ENCODE data around the gene ETV1.

ETV1 gene

DNA sequence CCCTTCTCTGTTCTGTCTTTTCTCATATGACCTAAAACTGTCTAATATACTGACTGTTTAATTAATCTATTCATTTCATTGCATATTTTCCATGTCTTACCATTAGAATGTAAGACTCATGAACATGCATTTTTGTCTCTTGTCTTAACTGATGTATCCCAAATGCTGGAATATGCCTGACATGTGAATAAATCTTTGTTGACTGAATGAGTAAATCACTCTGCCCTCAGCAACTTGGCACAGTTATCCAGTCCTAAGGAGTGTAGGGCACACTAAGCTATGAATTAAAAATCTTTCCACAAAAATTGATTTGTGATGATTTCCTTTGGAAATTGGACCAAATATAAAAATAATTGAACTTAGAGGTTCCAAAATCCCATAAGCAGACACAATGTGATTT lies 111.3 kb downstream of the ETV1 start:
- no peak for DNase-seq

- DNase-seq, result no peak
These were observed 113.9 kb downstream of the ETV1 start for GRCh38 chr7:13875496-13876074.

DNA sequence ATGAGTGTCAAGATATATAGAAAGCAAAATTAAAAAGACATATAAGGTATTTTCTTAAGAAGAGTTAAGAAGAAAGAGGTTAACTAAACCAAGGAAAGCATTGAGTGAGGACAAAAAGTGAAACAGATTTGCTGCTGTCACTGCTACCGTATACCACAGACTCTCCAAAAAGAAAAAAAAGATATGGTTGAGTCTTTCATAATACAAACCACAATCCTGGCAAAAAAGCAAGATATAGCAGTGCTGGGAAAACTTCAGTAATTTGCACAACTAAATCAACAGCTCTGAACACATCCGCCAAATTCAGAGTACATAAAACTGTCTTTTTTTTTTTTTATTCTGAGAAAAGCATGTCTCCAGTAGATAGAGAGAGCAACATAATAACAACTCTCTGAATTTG lies 114.7 kb downstream of the ETV1 start:
- DNase-seq, result no peak

GRCh38 chr7:13872709-13873108 lies 116.8 kb downstream of the ETV1 start:
- no peak for DNase-seq

DNA sequence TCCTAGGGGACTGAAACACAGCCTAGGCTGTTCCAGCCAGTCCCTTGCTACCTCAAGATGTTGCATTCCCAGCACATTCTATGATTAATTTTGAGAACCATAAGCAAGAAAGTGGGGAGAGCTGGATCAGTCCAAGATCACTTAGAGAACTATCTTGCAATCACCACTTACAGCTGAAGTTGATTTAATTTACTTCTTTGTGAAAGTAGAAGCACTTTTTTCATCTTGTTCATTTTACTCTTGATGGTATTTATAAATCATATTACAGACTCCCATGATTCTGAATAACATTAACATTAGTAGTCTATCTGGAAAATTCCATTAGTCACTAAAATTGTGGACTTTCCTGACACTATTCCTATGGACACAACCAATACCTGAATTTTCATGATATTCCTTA lies 118.5 kb downstream of the ETV1 start:
- DNase-seq, result no peak

DNA sequence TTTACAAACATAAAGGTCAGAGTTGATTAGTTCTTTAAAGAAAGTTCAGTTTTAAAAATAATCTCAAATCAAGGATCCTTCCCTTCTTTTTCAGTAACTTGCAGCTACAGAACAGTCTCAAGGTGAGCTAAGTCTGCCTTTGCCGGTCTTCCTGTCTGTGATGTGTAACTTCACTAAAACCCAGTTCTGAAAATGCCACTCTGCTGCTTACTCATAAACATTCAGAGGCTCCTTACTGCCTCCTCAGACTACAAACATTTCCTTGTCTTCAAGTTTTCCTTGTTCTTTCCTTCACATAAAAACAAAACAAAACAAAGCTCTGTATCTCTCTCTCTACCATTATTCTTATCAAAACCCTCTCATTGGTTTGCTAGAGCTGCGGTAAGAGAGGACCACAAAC lies 128.7 kb downstream of the ETV1 start:
- DNase-seq, result no peak

DNA sequence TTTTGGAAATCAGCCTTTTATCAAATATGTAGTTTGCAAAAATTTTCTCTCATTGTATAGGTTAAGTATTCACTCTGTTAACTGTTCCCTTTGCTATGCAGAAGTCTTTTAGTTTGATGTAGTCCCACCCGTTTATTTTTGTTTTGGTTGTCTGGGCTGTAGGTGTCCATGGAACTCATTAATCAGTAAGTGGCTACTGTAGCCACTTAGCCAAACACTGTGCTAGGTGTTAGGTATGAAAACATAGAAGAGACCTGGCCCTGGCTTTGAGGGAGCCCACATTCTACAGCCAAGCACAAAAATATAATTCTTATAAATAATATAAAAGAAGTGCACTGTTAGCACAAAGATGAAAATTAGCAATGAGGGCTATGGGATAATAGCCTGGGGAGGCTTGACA lies 133.5 kb downstream of the ETV1 start:
- DNase-seq, result no peak

DNA sequence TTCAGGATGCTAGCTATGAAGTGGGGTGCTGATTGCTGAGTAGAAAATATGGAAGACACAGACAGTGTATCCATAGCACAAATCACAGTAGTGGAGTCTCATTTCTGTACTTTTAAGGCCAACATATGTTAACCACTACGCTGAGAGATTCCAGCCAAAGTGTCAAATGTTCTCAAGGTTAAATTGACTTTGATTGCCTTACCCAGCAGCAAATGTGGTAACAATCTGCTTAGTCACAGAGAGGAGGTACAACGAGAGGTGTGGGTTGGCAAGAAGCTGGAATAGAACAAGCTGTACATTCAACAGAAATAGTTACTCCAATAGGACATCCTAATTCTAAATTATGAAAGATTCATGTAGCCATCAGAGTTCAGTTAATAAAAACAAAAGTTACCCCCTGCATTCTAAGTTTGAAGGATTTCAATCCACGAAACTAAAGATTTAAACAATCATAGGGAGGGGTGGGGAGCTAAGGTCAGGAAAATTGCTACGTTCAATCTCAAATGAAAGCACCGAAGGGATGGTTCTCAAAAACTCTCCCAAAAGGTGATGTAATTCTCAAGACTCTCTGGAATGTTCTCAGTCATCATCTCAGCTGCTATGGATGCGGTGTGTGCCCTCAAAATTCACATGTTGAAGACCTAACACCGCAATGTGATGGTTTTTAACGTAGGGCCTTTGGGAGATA lies 137.0 kb downstream of the ETV1 start:
- DNase-seq, result no peak

DNA sequence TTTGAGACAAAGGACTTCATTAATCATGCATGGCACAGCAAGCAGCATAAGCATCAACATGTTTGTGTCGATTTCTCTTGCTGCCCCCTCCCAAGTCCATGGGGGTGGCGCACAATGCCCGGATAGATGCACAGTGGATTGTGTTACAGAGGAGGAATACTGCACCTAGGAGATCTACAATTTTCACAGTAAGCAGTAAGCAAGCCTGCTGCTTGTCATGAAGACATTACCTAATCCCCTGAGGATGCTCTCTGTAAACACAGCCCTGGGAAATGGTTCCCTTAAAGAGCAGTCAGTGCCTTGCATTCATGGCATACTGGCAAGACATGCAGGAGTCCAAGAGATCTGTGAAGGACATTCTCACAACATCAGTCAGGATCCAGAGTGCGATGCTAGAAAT lies 137.7 kb downstream of the ETV1 start:
- DNase-seq, result no peak

- peak; percentile 91 for DNase-seq
These were observed 139.2 kb downstream of the ETV1 start for GRCh38 chr7:13850185-13850752.

DNA sequence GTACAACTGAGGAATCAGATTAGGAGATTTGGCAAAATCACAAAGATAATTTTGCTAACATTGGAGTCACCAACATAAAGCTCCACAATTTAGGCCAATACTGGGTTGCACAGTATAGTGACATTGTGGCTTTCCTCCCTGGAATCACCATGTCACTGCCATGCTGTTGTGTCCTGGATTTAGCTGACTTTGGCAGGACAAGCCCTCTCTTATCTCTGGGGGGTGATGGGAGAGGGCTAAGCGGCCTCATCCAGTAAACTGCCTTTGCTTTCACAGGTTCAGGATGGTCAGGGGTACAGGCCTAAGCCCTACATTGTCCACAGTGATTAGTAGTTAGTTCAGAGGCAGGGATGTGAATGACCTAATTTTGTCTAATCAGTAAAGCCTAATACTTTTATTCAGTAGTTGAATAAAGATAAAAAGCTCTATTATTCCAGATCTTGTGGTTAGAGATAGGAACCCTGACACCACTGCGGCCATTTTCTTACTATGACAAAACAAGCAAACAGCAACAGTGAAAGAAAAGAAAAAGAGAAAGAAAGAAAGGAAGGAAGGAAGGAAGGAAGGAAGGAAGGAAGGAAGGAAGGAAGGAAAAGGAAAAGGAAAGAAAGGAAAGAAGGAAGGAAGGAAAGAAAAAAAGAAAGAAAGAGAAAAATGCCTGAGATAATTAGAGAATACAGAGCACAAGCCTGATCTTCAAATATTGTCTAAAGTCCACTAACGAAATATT lies 140.1 kb downstream of the ETV1 start:
- DNase-seq, result no peak

GRCh38 chr7:13848681-13849131 lies 140.8 kb downstream of the ETV1 start:
- DNase-seq, result no peak

DNA sequence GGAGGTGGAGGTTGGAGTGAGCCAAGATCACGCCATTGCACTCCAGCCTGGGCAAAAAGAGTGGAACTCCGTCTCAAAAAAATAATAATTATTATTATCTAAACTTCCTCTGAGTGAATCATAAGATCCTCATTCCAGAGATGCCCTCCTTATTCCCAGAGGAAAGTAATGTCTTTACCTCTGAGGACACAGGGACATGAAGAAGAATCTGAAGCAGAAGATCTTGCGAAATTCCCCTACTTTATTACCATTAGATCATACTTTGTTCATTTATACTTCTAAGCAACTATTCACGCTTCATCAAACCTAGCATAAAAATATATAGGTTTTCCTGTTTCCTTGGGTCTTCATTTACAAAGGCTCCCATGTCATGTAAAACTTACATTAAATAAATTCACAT lies 143.1 kb downstream of the ETV1 start:
- DNase-seq, result no peak

DNA sequence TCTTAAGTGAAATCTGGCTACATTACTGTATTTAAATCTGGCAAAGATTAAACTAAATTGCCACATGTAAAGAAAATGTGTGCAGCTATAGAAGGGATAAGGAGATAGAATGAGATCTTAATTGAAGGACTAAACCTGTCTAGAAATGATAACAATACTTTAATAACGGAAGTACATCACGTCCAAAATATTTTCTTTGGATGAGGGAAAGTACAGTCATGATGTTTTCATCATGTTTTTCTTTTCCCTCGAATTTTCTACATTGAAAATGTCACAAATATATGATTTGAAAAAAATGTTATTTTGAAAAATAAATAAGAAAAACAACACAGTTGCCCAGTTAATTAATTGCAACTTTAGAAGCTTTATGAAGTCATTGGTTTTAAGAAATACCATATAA lies 143.9 kb downstream of the ETV1 start:
- DNase-seq, result no peak

GRCh38 chr7:13844954-13845353 lies 144.5 kb downstream of the ETV1 start:
- DNase-seq, result no peak

GRCh38 chr7:13841284-13841683 lies 148.2 kb downstream of the ETV1 start:
- no peak for DNase-seq
